ENCODE data around the gene LY6G5C. TPM values are rescaled to one million over a fixed set of nuclear protein-coding genes. Genes with fewer than 3 reads are reported as not detected.

LY6G5C gene
- total and polyA plus RNA-seq, 2 of the 13 experiments (the other 11 are each of a cell fraction or from before 2014, with no cell fraction given): 0.33 to 0.55 TPM

DNA sequence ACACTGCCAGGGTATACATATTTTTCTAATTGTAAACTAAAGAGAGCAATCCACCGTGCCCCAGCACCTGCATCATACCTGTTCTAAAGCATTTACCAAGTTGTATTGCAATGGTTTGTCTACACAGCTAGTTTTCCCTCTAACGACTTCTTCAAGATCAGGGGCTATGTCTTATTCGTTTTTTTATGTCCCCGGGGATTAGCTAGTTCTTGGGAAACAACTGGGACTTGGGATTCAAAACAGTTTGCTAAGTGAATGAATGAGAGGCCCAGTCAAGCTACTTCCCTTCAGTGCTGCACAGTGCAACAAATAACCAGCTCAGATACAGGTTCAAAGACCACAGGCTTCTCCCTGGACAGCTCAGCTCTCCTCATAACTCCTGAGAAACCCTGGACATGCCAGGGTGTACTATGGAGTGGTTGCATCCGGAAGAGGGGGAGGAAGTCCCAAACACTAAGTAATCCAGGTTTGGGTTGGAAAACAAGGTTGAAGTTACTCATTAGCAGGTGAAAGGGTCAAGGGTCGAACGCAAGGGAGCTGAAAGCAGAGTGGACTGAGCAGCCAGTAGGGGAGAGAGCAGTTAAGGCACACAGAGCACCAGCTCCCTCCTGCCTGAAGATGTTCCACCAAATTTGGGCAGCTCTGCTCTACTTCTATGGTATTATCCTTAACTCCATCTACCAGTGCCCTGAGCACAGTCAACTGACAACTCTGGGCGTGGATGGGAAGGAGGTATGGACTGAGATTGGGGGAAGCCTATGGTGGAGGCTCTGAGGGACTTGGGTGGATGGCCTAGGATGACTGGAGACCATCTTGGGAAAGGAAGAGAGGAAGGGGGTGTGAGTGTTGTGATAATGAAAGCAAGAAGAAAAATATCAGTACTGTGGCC is 25.3 kb downstream of the LY6G5C start, which contains the start of gene APOM (continued):
- TF ChIP-seq ELF1 (CRISPR knock-in tag; IDR thresholded peaks at IDR 0.05) (peak; percentile 95), ZSCAN30 (CRISPR knock-in tag; IDR thresholded peaks at IDR 0.05) (0 out of 2 replicates have a peak, but pooled peaks have one; percentile 59), FOSL2 (CRISPR knock-in tag; IDR thresholded peaks at IDR 0.05) (peak; percentile 83), ZNF749 (CRISPR knock-in tag; IDR thresholded peaks at IDR 0.05; ENCODE audit: borderline replicate concordance) (no peak; the same call in 1 of the 2 replicates), KMT2A (CRISPR knock-in tag; IDR thresholded peaks at IDR 0.05) (peak; percentile 46; the same call in 1 of the 2 replicates), ZC3H4 (CRISPR knock-in tag; IDR thresholded peaks at IDR 0.05; ENCODE audit: borderline replicate concordance) (no peak), HMGA1 (CRISPR knock-in tag; conservative IDR thresholded peaks at IDR 0.05) (no peak), ZNF20 (CRISPR knock-in tag; IDR thresholded peaks at IDR 0.05) (no peak), IKZF4 (CRISPR knock-in tag; IDR thresholded peaks at IDR 0.05; ENCODE audit: borderline replicate concordance, low read depth, not compliant biosample characterization) (peak; percentile 94)
- TF ChIP-seq, protein P1, sequence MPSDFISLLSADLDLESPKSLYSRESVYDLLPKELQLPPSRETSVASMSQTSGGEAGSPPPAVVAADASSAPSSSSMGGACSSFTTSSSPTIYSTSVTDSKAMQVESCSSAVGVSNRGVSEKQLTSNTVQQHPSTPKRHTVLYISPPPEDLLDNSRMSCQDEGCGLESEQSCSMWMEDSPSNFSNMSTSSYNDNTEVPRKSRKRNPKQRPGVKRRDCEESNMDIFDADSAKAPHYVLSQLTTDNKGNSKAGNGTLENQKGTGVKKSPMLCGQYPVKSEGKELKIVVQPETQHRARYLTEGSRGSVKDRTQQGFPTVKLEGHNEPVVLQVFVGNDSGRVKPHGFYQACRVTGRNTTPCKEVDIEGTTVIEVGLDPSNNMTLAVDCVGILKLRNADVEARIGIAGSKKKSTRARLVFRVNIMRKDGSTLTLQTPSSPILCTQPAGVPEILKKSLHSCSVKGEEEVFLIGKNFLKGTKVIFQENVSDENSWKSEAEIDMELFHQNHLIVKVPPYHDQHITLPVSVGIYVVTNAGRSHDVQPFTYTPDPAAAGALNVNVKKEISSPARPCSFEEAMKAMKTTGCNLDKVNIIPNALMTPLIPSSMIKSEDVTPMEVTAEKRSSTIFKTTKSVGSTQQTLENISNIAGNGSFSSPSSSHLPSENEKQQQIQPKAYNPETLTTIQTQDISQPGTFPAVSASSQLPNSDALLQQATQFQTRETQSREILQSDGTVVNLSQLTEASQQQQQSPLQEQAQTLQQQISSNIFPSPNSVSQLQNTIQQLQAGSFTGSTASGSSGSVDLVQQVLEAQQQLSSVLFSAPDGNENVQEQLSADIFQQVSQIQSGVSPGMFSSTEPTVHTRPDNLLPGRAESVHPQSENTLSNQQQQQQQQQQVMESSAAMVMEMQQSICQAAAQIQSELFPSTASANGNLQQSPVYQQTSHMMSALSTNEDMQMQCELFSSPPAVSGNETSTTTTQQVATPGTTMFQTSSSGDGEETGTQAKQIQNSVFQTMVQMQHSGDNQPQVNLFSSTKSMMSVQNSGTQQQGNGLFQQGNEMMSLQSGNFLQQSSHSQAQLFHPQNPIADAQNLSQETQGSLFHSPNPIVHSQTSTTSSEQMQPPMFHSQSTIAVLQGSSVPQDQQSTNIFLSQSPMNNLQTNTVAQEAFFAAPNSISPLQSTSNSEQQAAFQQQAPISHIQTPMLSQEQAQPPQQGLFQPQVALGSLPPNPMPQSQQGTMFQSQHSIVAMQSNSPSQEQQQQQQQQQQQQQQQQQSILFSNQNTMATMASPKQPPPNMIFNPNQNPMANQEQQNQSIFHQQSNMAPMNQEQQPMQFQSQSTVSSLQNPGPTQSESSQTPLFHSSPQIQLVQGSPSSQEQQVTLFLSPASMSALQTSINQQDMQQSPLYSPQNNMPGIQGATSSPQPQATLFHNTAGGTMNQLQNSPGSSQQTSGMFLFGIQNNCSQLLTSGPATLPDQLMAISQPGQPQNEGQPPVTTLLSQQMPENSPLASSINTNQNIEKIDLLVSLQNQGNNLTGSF (CRISPR knock-in tag; IDR thresholded peaks at IDR 0.05): peak; percentile 79
- TF ChIP-seq, protein P2, sequence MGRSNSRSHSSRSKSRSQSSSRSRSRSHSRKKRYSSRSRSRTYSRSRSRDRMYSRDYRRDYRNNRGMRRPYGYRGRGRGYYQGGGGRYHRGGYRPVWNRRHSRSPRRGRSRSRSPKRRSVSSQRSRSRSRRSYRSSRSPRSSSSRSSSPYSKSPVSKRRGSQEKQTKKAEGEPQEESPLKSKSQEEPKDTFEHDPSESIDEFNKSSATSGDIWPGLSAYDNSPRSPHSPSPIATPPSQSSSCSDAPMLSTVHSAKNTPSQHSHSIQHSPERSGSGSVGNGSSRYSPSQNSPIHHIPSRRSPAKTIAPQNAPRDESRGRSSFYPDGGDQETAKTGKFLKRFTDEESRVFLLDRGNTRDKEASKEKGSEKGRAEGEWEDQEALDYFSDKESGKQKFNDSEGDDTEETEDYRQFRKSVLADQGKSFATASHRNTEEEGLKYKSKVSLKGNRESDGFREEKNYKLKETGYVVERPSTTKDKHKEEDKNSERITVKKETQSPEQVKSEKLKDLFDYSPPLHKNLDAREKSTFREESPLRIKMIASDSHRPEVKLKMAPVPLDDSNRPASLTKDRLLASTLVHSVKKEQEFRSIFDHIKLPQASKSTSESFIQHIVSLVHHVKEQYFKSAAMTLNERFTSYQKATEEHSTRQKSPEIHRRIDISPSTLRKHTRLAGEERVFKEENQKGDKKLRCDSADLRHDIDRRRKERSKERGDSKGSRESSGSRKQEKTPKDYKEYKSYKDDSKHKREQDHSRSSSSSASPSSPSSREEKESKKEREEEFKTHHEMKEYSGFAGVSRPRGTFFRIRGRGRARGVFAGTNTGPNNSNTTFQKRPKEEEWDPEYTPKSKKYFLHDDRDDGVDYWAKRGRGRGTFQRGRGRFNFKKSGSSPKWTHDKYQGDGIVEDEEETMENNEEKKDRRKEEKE (IDR thresholded peaks at IDR 0.05): no peak
- TF ChIP-seq, protein P3, sequence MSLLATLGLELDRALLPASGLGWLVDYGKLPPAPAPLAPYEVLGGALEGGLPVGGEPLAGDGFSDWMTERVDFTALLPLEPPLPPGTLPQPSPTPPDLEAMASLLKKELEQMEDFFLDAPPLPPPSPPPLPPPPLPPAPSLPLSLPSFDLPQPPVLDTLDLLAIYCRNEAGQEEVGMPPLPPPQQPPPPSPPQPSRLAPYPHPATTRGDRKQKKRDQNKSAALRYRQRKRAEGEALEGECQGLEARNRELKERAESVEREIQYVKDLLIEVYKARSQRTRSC (CRISPR knock-in tag; IDR thresholded peaks at IDR 0.05; ENCODE audit: low read depth): no peak
- TF ChIP-seq, protein P4, sequence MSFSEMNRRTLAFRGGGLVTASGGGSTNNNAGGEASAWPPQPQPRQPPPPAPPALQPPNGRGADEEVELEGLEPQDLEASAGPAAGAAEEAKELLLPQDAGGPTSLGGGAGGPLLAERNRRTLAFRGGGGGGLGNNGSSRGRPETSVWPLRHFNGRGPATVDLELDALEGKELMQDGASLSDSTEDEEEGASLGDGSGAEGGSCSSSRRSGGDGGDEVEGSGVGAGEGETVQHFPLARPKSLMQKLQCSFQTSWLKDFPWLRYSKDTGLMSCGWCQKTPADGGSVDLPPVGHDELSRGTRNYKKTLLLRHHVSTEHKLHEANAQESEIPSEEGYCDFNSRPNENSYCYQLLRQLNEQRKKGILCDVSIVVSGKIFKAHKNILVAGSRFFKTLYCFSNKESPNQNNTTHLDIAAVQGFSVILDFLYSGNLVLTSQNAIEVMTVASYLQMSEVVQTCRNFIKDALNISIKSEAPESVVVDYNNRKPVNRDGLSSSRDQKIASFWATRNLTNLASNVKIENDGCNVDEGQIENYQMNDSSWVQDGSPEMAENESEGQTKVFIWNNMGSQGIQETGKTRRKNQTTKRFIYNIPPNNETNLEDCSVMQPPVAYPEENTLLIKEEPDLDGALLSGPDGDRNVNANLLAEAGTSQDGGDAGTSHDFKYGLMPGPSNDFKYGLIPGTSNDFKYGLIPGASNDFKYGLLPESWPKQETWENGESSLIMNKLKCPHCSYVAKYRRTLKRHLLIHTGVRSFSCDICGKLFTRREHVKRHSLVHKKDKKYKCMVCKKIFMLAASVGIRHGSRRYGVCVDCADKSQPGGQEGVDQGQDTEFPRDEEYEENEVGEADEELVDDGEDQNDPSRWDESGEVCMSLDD (CRISPR knock-in tag; IDR thresholded peaks at IDR 0.05; ENCODE audit: borderline replicate concordance): peak; percentile 66; the same call in 1 of the 2 replicates
- TF ChIP-seq, protein P5, sequence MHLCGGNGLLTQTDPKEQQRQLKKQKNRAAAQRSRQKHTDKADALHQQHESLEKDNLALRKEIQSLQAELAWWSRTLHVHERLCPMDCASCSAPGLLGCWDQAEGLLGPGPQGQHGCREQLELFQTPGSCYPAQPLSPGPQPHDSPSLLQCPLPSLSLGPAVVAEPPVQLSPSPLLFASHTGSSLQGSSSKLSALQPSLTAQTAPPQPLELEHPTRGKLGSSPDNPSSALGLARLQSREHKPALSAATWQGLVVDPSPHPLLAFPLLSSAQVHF (CRISPR knock-in tag; IDR thresholded peaks at IDR 0.05): 0 out of 2 replicates have a peak, but pooled peaks have one; percentile 68
